Activated T-cell treated with anti-CD3 and anti-CD28 coated beads, Interleukin-2, amount 50 U/mL, for 1 hour (primary cell): ENCODE data around the gene BMERB1.
A peak's percentile ranks its signal among the peaks of the same experiment; 100 is the strongest.
"Not testable (repeated sequence)": the region's sequence is repeated elsewhere in the genome, so short reads cannot be mapped to it uniquely, and the experiment has no call there.

Experiments
- DNase-seq: peaks from one replicate; pipeline ENCODE4 v3.0.0-alpha.2; 2020

The BMERB1 gene

DNA sequence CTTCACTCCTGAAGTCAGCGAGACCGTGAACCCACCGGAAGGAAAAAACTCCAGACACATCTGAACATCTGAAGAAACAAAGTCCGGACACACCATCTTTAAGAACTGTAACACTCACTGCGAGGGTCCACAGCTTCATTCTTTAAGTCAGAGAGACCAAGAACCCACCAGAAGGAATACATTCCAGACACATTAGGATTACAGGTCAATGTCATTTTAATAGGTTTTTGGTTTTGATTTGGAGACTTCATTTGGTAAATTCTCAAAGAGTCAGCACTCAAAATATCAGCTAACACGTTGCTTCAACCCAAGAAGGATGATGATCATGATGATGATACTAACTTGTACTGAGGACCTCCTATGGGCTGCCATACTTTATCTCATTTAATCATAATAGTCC lies 7.6 kb upstream of the BMERB1 start:
- no peak for DNase-seq

GRCh38 chr16:15427648-15428239 lies 6.6 kb upstream of the BMERB1 start:
- DNase-seq: peak; percentile 50

GRCh38 chr16:15430884-15431283 lies 3.5 kb upstream of the BMERB1 start:
- not testable (repeated sequence) for DNase-seq

DNA sequence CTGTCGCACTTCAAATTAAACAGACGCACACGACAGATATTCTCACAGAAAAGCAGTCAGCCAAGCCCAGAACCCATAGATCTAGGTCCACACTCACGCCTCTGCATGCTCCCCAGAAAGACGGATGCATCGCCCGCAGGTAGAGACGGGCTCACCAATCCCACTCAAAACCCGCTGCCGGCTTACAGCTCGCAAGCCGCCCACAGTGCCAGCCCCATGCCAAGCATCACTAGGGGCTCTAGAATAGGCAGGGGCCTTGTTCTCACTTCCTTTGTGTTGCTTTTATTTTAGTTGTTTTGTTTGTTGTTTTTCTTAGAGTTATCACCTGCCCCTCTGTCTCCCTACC lies 336 bp upstream of the BMERB1 start:
- DNase-seq: no peak

DNA sequence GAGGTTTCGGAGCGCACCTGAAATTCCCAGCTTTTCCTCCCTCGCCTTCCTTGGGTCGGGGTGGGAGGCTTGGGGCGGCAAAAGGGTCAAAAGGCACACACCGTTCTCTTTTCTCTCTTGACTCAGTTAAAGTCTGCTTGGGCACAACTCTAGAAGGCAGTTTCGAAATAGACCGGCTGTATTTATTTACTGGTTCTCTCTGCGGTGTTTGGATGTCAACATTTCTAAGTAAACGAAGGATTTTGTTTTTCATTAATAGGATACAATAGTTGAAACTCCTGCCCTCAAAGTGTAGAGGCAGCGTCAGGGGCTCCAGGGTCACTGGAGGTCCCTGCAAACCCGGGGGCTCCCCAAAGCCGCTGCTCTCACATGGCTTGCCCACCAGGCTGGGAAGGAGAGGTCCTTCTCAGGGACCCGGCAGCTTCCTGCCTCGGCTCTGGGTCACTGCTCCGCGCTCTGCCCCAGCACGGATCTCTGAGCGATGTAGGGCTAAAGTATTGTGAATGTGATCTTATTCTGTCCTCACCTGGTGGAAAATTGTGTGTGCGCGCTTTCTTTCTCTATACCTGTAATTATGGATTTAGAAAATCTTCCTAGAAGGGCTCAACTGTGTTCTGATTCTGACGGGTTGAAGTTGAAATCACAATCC lies 952 bp downstream of the BMERB1 start:
- peak; percentile 17 for DNase-seq

GRCh38 chr16:15439102-15439501 lies 4.7 kb downstream of the BMERB1 start:
- no peak for DNase-seq

DNA sequence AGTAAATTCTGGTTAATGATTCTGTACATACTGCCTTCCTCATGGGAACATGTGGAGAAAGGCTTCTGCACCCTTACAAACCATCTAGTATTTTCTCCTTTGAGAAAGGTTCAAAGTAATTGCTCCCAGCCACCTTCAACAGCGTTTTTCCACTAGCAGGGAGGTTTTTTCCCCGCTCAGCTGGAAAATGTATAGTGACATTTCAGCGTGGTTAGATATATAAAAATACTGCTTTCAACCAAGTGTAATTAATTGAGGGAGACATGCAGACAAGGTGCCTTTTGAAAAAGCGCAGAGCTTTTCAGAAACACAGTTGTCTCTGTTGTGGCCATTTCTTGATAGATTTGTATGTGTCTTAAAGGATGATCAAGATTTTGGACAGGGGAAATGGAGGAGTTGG lies 5.1 kb downstream of the BMERB1 start:
- no peak for DNase-seq

- no peak for DNase-seq
Observed at GRCh38 chr16:15440852-15441251, 6.5 kb downstream of the BMERB1 start.

DNA sequence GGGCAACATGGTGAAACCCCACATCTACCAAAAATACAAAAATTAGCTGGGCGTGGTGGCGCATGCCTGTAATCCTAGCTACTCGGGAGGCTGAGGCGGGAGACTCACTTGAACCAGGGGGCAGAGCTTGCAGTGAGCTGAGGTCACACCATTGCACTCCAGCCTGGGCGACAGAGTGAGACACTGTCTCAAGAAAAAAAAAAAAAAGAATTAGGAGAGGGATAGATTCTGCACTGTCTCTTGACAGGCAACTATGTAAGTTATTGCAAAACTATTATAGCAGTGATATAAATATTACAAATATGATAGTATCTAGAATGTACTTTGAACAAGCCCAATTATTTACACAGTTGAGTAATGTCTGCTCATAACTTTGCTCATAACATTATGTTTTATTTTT lies 7.8 kb downstream of the BMERB1 start:
- not testable (repeated sequence) for DNase-seq

DNA sequence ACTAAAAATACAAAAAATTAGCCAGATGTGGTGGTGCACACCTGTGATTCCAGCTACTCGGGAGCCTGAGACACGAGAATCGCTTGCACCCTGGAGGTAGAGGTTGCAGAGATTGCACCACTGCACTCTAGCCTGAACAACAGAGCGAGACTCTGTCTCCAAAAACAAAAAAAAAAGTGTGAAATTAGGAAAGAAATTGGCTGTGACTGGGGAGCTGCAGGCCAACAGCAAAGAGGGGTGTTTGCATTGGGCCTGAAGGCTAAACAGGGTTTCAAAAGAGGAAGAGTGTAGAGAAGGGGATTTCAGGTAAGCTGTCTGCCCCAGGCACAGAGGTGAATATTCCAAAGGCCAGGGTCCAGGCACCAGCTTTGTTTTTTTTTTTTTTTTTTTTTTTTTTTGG lies 9.4 kb downstream of the BMERB1 start:
- no peak for DNase-seq

DNA sequence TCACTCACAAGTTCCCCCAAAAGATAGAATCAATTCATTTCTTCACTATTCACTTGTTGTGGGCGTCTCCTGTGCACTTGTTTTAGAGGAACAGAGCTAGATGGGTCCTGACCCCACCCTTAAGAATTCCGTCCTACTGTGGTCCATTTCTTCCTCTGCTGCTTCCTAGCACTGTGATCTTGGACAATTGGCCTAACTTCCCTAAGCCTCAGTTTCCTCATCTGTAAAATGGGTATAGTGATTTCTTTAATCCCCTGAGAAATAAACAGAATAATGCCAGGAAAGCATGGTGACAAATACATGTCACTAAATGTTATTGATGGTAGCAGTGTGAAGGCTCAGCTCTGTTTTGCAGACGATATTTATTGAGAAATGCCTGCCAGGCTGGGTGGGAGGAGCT lies 9.9 kb downstream of the BMERB1 start:
- DNase-seq: no peak

DNA sequence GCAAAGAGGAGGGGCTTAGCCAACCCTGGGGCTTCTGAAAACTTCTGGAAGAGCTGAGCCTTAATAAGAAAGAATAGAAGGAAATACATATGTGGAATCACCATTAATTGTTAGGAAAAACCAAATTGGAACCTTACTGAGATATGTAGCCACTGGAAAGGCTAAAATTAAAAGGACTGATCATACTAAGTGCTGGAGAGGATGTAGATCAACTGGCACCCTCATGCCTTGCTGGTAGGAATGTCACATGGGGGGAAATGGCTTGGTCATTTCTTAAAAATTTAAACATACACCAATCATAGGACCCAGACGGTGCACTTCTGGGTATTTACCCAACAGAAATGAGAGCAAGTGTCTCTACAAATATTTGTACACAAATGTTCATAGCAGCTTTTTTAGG lies 11.1 kb downstream of the BMERB1 start:
- no peak for DNase-seq

DNA sequence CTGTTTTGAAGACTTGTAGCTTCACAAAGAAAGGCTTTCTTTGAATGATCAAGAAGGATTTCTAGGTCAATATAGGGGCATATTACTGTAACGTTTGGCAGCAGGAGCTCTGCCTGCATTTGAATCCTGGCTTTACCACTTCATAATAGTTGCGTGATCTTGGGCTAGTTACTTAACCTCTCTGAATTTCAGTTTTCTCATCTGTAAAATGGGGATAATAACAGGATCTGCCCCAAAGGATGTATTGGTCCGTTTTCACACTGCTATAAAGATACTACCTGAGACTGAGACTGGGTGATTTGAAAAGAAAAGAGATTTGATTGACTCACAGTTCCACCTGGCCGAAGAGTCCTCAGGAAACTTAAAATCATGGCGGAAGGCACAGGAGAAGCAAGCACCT lies 12.5 kb downstream of the BMERB1 start:
- no peak for DNase-seq

- DNase-seq: no peak
Observed at GRCh38 chr16:15450624-15451023, 16.2 kb downstream of the BMERB1 start.

DNA sequence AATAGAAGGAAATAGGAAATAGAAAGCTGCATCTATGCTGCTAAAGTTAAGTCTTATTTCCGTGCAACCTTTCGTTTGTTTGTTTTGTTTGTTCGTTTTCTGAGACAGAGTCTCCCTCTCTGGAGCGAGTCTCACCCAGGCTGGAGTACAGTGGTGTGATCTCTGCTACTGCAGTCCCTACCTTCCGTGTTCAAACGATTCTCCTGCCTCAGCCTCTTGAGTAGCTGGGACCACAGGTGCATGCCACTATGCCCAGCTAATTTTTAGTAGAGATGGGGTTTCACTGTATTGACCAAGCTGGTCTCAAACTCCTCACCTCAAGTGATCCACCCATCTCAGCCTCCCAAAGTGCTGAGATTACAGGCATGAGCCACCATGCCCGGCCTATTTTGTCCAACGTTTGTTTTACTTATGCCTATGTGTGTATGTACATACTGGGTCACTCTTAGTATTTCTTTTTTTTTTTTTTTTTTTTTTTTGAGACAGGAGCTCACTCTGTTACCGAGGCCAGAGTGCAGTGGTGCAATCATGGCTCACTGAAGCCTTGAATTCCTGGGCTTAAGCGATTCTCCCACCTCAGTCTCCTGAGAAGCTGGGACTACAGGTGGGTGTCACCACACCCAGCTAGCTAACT lies 16.8 kb downstream of the BMERB1 start:
- no peak for DNase-seq

DNA sequence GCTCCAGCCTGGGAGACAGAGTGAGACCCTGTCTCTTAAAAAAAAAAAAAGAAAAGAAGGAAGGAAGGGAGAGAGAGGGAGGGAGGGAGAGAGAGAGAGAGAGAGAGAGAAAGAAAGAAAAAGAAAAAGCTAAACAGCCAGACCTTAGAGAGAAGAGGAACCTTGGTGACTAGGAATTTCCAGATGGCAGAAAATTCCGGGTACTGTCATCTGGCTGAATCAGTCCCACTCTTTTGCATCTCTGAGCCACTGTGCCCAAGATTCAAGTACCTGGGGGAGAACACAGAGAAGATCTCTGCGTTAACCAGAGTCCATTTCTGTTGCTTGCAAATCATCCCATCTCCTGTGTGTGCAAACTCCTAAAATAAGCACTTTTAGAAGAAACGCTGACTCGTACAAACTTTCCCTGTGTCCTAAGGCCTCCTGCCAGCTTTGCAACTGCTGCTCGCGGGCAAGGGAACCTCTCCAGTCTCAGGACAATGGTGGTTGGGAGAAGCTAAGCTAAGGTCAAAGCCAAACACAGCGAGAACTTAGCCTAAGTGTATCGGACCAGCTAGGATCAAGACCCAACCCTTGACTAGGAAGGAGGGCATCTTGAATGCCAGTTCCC lies 18.0 kb downstream of the BMERB1 start:
- no peak for DNase-seq

DNA sequence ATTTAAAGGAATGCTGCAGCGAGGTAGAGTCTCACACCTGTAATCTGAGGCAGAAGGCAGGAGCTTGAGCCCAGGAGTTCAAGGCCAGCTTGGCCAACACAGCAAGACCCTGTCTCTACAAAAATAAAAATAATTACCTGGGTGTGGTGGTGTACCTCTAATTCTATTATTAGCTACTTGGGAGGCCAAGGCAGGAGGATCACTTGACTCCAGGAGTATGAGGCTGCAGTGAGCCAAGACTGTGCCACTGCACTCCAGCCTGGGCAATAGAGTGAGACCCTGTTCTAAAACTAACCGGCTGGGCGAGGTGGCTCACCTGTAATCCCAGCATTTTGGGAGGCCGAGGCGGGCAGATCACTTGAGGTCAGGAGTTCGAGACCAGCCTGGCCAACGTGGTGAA lies 18.9 kb downstream of the BMERB1 start:
- DNase-seq: not testable (repeated sequence)

DNA sequence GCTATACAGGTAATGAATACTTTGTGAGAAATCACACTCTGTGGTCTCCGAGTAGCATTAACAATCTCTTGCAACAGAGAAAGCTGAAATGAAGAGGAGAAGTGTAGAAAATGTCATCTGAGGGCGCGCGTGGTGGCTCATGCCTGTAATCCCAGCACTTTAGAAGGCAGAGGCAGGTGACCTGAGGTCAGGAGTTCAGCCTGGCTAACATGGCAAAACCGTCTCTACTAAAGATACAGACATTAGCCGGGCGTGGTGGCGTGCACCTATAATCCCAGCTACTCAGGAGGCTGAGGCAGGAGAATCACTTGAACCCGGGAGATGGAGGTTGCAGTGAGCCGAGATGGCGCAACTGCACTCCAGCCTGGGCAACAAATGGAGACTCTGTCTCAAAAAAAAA lies 20.5 kb downstream of the BMERB1 start:
- not testable (repeated sequence) for DNase-seq

GRCh38 chr16:15457400-15457799 lies 23.0 kb downstream of the BMERB1 start:
- no peak for DNase-seq

- DNase-seq: no peak
Observed at GRCh38 chr16:15457958-15458357, 23.6 kb downstream of the BMERB1 start.

DNA sequence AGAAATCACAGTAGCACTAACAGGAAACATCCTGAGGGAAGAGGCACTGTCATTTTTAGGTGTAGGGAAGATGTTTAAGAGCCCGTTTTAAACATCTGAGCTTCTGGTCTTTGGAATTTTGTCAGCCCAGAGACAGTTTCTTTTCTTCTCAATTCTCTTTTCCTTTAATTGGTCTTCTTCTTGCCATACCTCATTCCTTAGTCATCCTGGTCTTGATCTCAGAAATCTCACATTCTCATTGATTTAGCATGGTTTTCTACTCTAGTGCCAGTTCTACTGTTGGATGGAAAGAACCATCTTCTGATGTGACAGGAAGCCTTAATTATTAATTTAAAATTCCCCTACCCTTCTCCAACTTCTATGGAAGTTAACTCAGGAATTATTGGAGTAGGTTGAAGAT lies 25.4 kb downstream of the BMERB1 start:
- DNase-seq: no peak

DNA sequence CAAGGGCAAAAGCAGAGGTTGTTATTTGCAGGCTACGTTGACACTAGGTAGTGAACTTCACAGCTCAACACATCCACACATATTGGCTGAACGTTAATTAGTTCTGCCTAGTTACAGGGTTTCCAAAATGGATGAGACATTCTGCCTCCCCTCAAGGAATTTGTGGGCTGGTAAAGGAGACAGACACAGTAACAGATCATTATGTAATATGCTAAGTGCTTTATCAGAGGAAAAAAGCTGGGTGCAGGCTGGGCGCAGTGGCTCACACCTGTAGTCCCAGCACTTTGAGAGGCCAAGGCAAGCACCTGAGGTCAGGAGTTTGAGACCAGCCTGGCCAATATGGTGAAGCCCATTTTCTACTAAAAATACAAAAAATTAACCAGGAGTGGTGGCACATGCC lies 26.2 kb downstream of the BMERB1 start:
- DNase-seq: no peak

- no peak for DNase-seq
Observed at GRCh38 chr16:15461376-15461775, 27.0 kb downstream of the BMERB1 start.
